MCF 10A (cell line): ENCODE results near the gene ZBTB37. TPM values are rescaled to one million over a fixed set of nuclear protein-coding genes. Genes with fewer than 3 reads are reported as not detected.
"Not testable (repeated sequence)": the region's sequence is repeated elsewhere in the genome, so short reads cannot be mapped to it uniquely, and the experiment has no call there.

Source experiments
- BruUV-seq: library from RNA; stranded (reverse); fragments of 400-500 nt; replicated peaks from 2 replicates; lab custom pipeline; 2021; lab: Mats Ljungman, UMichigan
- CTCF ChIA-PET: fragments of 300-600 bp; sonication (Branson Sonifier 250); formaldehyde crosslinking; extraction: SDS; loops from one replicate; lab custom pipeline; 2021; ENCODE audit warnings: antibody characterized with exemption, inconsistent platforms; lab: Yijun Ruan, JAX
- POLR2A ChIA-PET: fragments of 300-600, 350-650 bp; sonication (Branson Sonifier 250); formaldehyde crosslinking; extraction: SDS; loops from one replicate; lab custom pipeline; 2020; ENCODE audit warnings: antibody characterized with exemption, inconsistent platforms; lab: Yijun Ruan, JAX
- DNase-seq: peaks from one replicate; pipeline ENCODE4 v3.0.0-alpha.2; 2018; ENCODE audit not compliant: unreplicated experiment
- H3K27ac Mint-ChIP-seq: one replicate; pipeline ENCODE4 v1.8.0; 2022; ENCODE audit warnings: mild to moderate bottlenecking, low read depth, mixed read lengths; ENCODE audit not compliant: unreplicated experiment
- H3K27me3 Mint-ChIP-seq: one replicate; pipeline ENCODE4 v1.8.0; 2022; ENCODE audit warnings: mixed read lengths; ENCODE audit not compliant: insufficient read depth, unreplicated experiment
- H3K36me3 Mint-ChIP-seq: one replicate; pipeline ENCODE4 v1.8.0; 2022; ENCODE audit warnings: mild to moderate bottlenecking, moderate library complexity, mixed read lengths; ENCODE audit not compliant: insufficient read depth, unreplicated experiment
- H3K4me1 Mint-ChIP-seq: one replicate; pipeline ENCODE4 v1.8.0; 2022; ENCODE audit warnings: mixed read lengths; ENCODE audit not compliant: insufficient read depth, unreplicated experiment
- H3K4me3 Mint-ChIP-seq: one replicate; pipeline ENCODE4 v1.8.0; 2022; ENCODE audit warnings: mild to moderate bottlenecking, moderate library complexity, mixed read lengths; ENCODE audit not compliant: unreplicated experiment
- H3K9me3 Mint-ChIP-seq: one replicate; pipeline ENCODE4 v1.8.0; 2022; ENCODE audit warnings: mixed read lengths; ENCODE audit not compliant: unreplicated experiment
- CTCF ChIP-seq: fragments of 200-600 bp; IDR thresholded peaks from one replicate; pipeline ENCODE4 v1.8.0; 2022; ENCODE audit warnings: antibody characterized with exemption, mild to moderate bottlenecking; ENCODE audit not compliant: unreplicated experiment
- intact Hi-C: fragments of 100-400 bp; cut with micrococcal nuclease; formaldehyde crosslinking; loops from 2 replicates; pipeline ENCODE4 v1.14.1; 2022
- total RNA-seq: library from RNA; stranded (reverse); gene quantifications from 2 replicates; pipeline ENCODE4 v1.2.3, GENCODE V29; 2022

Gene ZBTB37
- total RNA-seq, 1 experiment from 2014 or later, result 12.8 TPM

- TF ChIP-seq CTCF, result no peak
- ChIA-PET POLR2A (interaction anchor here (1.5 to 7.2 kb wide), 3 partner anchors 7 to 383 kb away, joined by 5 to 39 read pairs (median 23); partner anchors contain the start of genes GAS5 and ZBTB37), CTCF (interaction anchor here (0.6 to 2.3 kb wide), 4 partner anchors 10 to 356 kb away, joined by 3 to 6 read pairs (median 5); no protein-coding TSS in a partner anchor)
- Mint-ChIP-seq H3K4me3 (no peak overlapping the region), H3K27ac (no peak overlapping the region), H3K9me3 (no peaks in the 10 kb centered on the region), H3K4me1 (peaks cover 31% of the 10 kb centered on the region), H3K36me3 (peaks cover 96% of the 10 kb centered on the region), H3K27me3 (no peaks in the 10 kb centered on the region)
- intact Hi-C loops, result no loop called here
- BruUV-seq, result no TSS peak
- peak; percentile 40 for DNase-seq
These were observed 6.4 kb upstream of the ZBTB37 start for GRCh38 chr1:173861731-173862145.

- CTCF ChIA-PET, result interaction anchor here (0.5 to 3.2 kb wide), 6 partner anchors 11 to 442 kb away, joined by 3 to 9 read pairs (median 4); no protein-coding TSS in a partner anchor
- peaks cover 96% of the 10 kb centered on the region for H3K36me3 Mint-ChIP-seq
- H3K27ac Mint-ChIP-seq, intact Hi-C loops, H3K27me3 Mint-ChIP-seq, BruUV-seq, H3K4me3 Mint-ChIP-seq, H3K9me3 Mint-ChIP-seq: not testable (repeated sequence)
- peak; percentile 45 for DNase-seq
- H3K4me1 Mint-ChIP-seq, result peaks cover 34% of the 10 kb centered on the region
- POLR2A ChIA-PET, result interaction anchor here (0.6 to 7.2 kb wide), 7 partner anchors 11 to 1126 kb away, joined by 3 to 39 read pairs (median 5); partner anchors contain the start of genes CENPL, DARS2 and PRDX6
These were observed 5.9 kb upstream of the ZBTB37 start for GRCh38 chr1:173862146-173862768.

GRCh38 chr1:173862769-173863223 is 5.4 kb upstream of the ZBTB37 start:
- ChIA-PET POLR2A (interaction anchor here (0.6 to 7.7 kb wide), 10 partner anchors 8 to 1127 kb away, joined by 3 to 118 read pairs (median 4); partner anchors contain the start of genes CENPL, DARS2 and PRDX6), CTCF (interaction anchor here (0.5 to 3.2 kb wide), 6 partner anchors 11 to 443 kb away, joined by 3 to 9 read pairs (median 4); no protein-coding TSS in a partner anchor)
- Mint-ChIP-seq H3K36me3 (peaks cover 96% of the 10 kb centered on the region), H3K9me3 (no peaks in the 10 kb centered on the region), H3K4me3 (peak overlapping the region; percentile 14), H3K4me1 (peaks cover 34% of the 10 kb centered on the region), H3K27me3 (no peaks in the 10 kb centered on the region), H3K27ac (peak overlapping the region; percentile 96)
- no TSS peak for BruUV-seq
- TF ChIP-seq CTCF, result no peak
- peak; percentile 49 for DNase-seq
- intact Hi-C loops, result no loop called here

- H3K27me3 Mint-ChIP-seq, result no peaks in the 10 kb centered on the region
- no TSS peak for BruUV-seq
- peaks cover 34% of the 10 kb centered on the region for H3K4me1 Mint-ChIP-seq
- intact Hi-C loops, result no loop called here
- H3K27ac Mint-ChIP-seq, result peak overlapping the region; percentile 96
- ChIA-PET CTCF (interaction anchor here (0.7 to 3.2 kb wide), 8 partner anchors 12 to 444 kb away, joined by 3 to 9 read pairs (median 4); no protein-coding TSS in a partner anchor), POLR2A (interaction anchor here (0.7 to 7.7 kb wide), 10 partner anchors 9 to 1127 kb away, joined by 3 to 118 read pairs (median 6); partner anchors contain the start of genes CENPL, DARS2, PRDX6 and RABGAP1L)
- peak; percentile 28 for DNase-seq
- H3K4me3 Mint-ChIP-seq, result peak overlapping the region; percentile 94
- no peaks in the 10 kb centered on the region for H3K9me3 Mint-ChIP-seq
- peaks cover 94% of the 10 kb centered on the region for H3K36me3 Mint-ChIP-seq
- TF ChIP-seq CTCF, result no peak
These were observed 4.7 kb upstream of the ZBTB37 start for GRCh38 chr1:173863224-173864161.
